NCI-H1105 (cell line): ENCODE measurements around the gene SGK1.
"Not testable (repeated sequence)": the region's sequence is repeated elsewhere in the genome, so short reads cannot be mapped to it uniquely, and the experiment has no call there.

ENCODE experiments used
- DNase-seq: peaks from one replicate; lab custom pipeline; 2025; lab: John Stamatoyannopoulos, UW

SGK1 gene

GRCh38 chr6:134253681-134254080, 64.2 kb downstream of the SGK1 start:
- DNase-seq = no peak

- DNase-seq = no peak
Measured at GRCh38 chr6:134251320-134251719, 66.6 kb downstream of the SGK1 start.

GRCh38 chr6:134250776-134251175, 67.1 kb downstream of the SGK1 start:
- no peak for DNase-seq

GRCh38 chr6:134249759-134250602, 67.9 kb downstream of the SGK1 start:
- DNase-seq = no peak

GRCh38 chr6:134249239-134249758, 68.6 kb downstream of the SGK1 start:
- DNase-seq = no peak

GRCh38 chr6:134247844-134248580, 69.9 kb downstream of the SGK1 start:
- DNase-seq = no peak

- DNase-seq = no peak
Measured at GRCh38 chr6:134247231-134247833, 70.6 kb downstream of the SGK1 start.

GRCh38 chr6:134245706-134246105, 72.2 kb downstream of the SGK1 start:
- DNase-seq = no peak

- DNase-seq = no peak
Measured at GRCh38 chr6:134245041-134245440, 72.9 kb downstream of the SGK1 start.

GRCh38 chr6:134240665-134241431, 77.1 kb downstream of the SGK1 start:
- DNase-seq = no peak

GRCh38 chr6:134238960-134239795, 78.7 kb downstream of the SGK1 start:
- no peak for DNase-seq

- no peak for DNase-seq
Measured at GRCh38 chr6:134238006-134238405, 79.9 kb downstream of the SGK1 start.

- no peak for DNase-seq
Measured at GRCh38 chr6:134235937-134236751, 81.8 kb downstream of the SGK1 start.

GRCh38 chr6:134235334-134235733, 82.6 kb downstream of the SGK1 start:
- DNase-seq = not testable (repeated sequence)

GRCh38 chr6:134233180-134233955, 84.5 kb downstream of the SGK1 start:
- DNase-seq = no peak

GRCh38 chr6:134230940-134231339, 87.0 kb downstream of the SGK1 start:
- DNase-seq = no peak

GRCh38 chr6:134230087-134230700, 87.7 kb downstream of the SGK1 start:
- no peak for DNase-seq

GRCh38 chr6:134229520-134229919, 88.4 kb downstream of the SGK1 start:
- DNase-seq = no peak
